Naive thymus-derived CD8-positive, alpha-beta T cell (primary cell): ENCODE data around the gene RCOR3. TPM values are rescaled to one million over a fixed set of nuclear protein-coding genes. Genes with fewer than 3 reads are reported as not detected.
"Not testable (repeated sequence)": the region's sequence is repeated elsewhere in the genome, so short reads cannot be mapped to it uniquely, and the experiment has no call there.

Source experiments
- ATAC-seq, 2 donors: fragments of 150-1000 bp; cut with Tn5 transposase in 1 of 2; sonication (Bioruptor Pico), chemical (Tn5 transposase) in 1 of 2; 1 replicate in 1 of 2; 2 replicates in 1 of 2; pipeline ENCODE4 v1.10.0; 2021; ENCODE audit warnings: mild to moderate bottlenecking in 2 of 2, moderate library complexity in 2 of 2
- POLR2A ChIA-PET: fragments of 350-600 bp; sonication (Branson Sonifier 250); formaldehyde crosslinking; loops from one replicate; lab custom pipeline; 2021; ENCODE audit warnings: antibody characterized with exemption; lab: Charles Lee
- DNase-seq, 10 donors: peaks; one replicate each; pipeline versions ENCODE4 v3.0.0 to v3.0.0-alpha.2; 2020 to 2022
- H3K27ac Mint-ChIP-seq, 10 donors: one replicate each; pipeline ENCODE4 v1.8.0; 2020 to 2022; ENCODE audit warnings: mild to moderate bottlenecking in 10 of 10, mixed read lengths in 10 of 10, moderate library complexity in 4 of 10, inconsistent platforms in 1 of 10
- H3K27me3 Mint-ChIP-seq, 5 donors: one replicate each; pipeline ENCODE4 v1.8.0; 2021 to 2022; ENCODE audit warnings: mixed read lengths in 5 of 5
- H3K36me3 Mint-ChIP-seq, 3 donors: one replicate each; pipeline ENCODE4 v1.8.0; 2020 to 2022; ENCODE audit warnings: mixed read lengths in 3 of 3, mild to moderate bottlenecking in 2 of 3, inconsistent platforms in 1 of 3
- H3K4me1 Mint-ChIP-seq, 4 donors: one replicate each; pipeline ENCODE4 v1.8.0; 2021 to 2022; ENCODE audit warnings: mixed read lengths in 4 of 4
- H3K4me3 Mint-ChIP-seq, 10 donors: one replicate each; pipeline ENCODE4 v1.8.0; 2020 to 2022; ENCODE audit warnings: mild to moderate bottlenecking in 10 of 10, mixed read lengths in 10 of 10, moderate library complexity in 6 of 10, inconsistent platforms in 1 of 10
- H3K9me3 Mint-ChIP-seq, 9 donors: one replicate each; pipeline ENCODE4 v1.8.0; 2020 to 2022; ENCODE audit warnings: mixed read lengths in 9 of 9, mild to moderate bottlenecking in 3 of 9, inconsistent platforms in 1 of 9, moderate library complexity in 1 of 9
- polyA plus RNA-seq, 3 donors: library from polyadenylated mRNA; unstranded; fragments of 300-500 nt; fragmentation: Illumina TruSeq; gene quantifications; one replicate each; pipeline ENCODE4 v1.2.3, GENCODE V29; 2021
- total RNA-seq, 8 experiments: library from RNA in 2 of 8; stranded (reverse) in 2 of 8; gene quantifications; one replicate each; pipeline ENCODE4 v1.2.3 and lab custom pipeline; 2021 to 2026

The RCOR3 gene
- 10 to 100 TPM; 84.8 to 88.6 TPM for total RNA-seq
- 10 to 100 TPM; 22.5 to 29.3 (median 24.7) TPM for polyA plus RNA-seq
- total RNA-seq (lab: John Stamatoyannopoulos, UW): 19.6 to 60.5 (median 48.2) reads per million in 6 experiments

- H3K27me3 Mint-ChIP-seq: no peaks in the 10 kb centered on the region
- POLR2A ChIA-PET: interaction anchor here (0.7 to 1.7 kb wide), 17 partner anchors 11 to 1027 kb away, joined by 3 to 14 read pairs (median 3); partner anchors contain the start of genes KCNH1 and PPP2R5A
- peaks cover 0 to 17% (median 3%) of the 10 kb centered on the region in 3 donors for H3K36me3 Mint-ChIP-seq
- ATAC-seq (peak; percentile 72 to 75), DNase-seq (peak; percentile 83 to 94 (median 87))
- peaks cover 9 to 27% (median 25%) of the 10 kb centered on the region in 4 donors for H3K4me1 Mint-ChIP-seq
- peak within 1 kb of the TSS; percentile 91 to 98 (median 96) for H3K27ac Mint-ChIP-seq
- H3K4me3 Mint-ChIP-seq: peak within 1 kb of the TSS; percentile 90 to 96 (median 94)
- no peaks in the 10 kb centered on the region for H3K9me3 Mint-ChIP-seq
These were observed at the start of gene RCOR3 for GRCh38 chr1:211258756-211259637. Gene RCOR3 (plus strand): TSS chr1:211259366. CDS start chr1:211259561, 195 bp downstream.

GRCh38 chr1:211210052-211210451 lies 49.1 kb upstream of the RCOR3 start:
- POLR2A ChIA-PET: no interaction called here
- peaks cover 0 to 13% (median 0%) of the 10 kb centered on the region in 9 donors for H3K9me3 Mint-ChIP-seq
- ATAC-seq: no peak
- peaks cover 0 to 9% (median 2%) of the 10 kb centered on the region in 3 donors for H3K36me3 Mint-ChIP-seq
- no peak overlapping the region for H3K27ac Mint-ChIP-seq
- H3K4me1 Mint-ChIP-seq: no peaks in the 10 kb centered on the region
- H3K4me3 Mint-ChIP-seq: no peak overlapping the region
- no peak for DNase-seq
- H3K27me3 Mint-ChIP-seq: peaks cover 0 to 8% (median 0%) of the 10 kb centered on the region in 5 donors

GRCh38 chr1:211210965-211211364 lies 48.2 kb upstream of the RCOR3 start:
- Mint-ChIP-seq H3K9me3 (peaks cover 0 to 8% (median 0%) of the 10 kb centered on the region in 9 donors), H3K4me1 (no peaks in the 10 kb centered on the region), H3K27ac (no peak overlapping the region), H3K36me3 (peaks cover 0 to 8% (median 0%) of the 10 kb centered on the region in 3 donors), H3K27me3 (peaks cover 0 to 3% (median 0%) of the 10 kb centered on the region in 5 donors), H3K4me3 (no peak overlapping the region)
- POLR2A ChIA-PET: no interaction called here
- no peak for ATAC-seq
- no peak for DNase-seq

- DNase-seq: no peak
- no peak for ATAC-seq
- H3K27me3 Mint-ChIP-seq: no peaks in the 10 kb centered on the region
- H3K4me3 Mint-ChIP-seq: no peak overlapping the region
- no peaks in the 10 kb centered on the region for H3K4me1 Mint-ChIP-seq
- POLR2A ChIA-PET: no interaction called here
- no peak overlapping the region for H3K27ac Mint-ChIP-seq
- H3K9me3 Mint-ChIP-seq: peaks cover 0 to 2% (median 0%) of the 10 kb centered on the region in 9 donors
- no peaks in the 10 kb centered on the region for H3K36me3 Mint-ChIP-seq
These were observed 45.5 kb upstream of the RCOR3 start for GRCh38 chr1:211213702-211214101.

GRCh38 chr1:211215577-211215976 lies 43.6 kb upstream of the RCOR3 start:
- no peak for ATAC-seq
- POLR2A ChIA-PET: interaction anchor here (1.3 kb wide), 1 partner anchor 43 kb away, joined by 3 read pairs; no protein-coding TSS in a partner anchor
- Mint-ChIP-seq H3K9me3 (peaks cover 0 to 2% (median 0%) of the 10 kb centered on the region in 9 donors), H3K27ac (no peak overlapping the region), H3K4me3 (no peak overlapping the region), H3K36me3 (no peaks in the 10 kb centered on the region), H3K4me1 (peaks cover 0 to 2% (median 0%) of the 10 kb centered on the region in 4 donors), H3K27me3 (peaks cover 0 to 4% (median 0%) of the 10 kb centered on the region in 5 donors)
- DNase-seq: no peak

- H3K27ac Mint-ChIP-seq: no peak overlapping the region
- peaks cover 0 to 7% (median 3%) of the 10 kb centered on the region in 5 donors for H3K27me3 Mint-ChIP-seq
- POLR2A ChIA-PET: no interaction called here
- no peaks in the 10 kb centered on the region for H3K36me3 Mint-ChIP-seq
- ATAC-seq: no peak
- peaks cover 0 to 2% (median 0%) of the 10 kb centered on the region in 9 donors for H3K9me3 Mint-ChIP-seq
- no peak for DNase-seq
- H3K4me1 Mint-ChIP-seq: peaks cover 0 to 2% (median 0%) of the 10 kb centered on the region in 4 donors
- no peak overlapping the region for H3K4me3 Mint-ChIP-seq
These were observed 41.8 kb upstream of the RCOR3 start for GRCh38 chr1:211217392-211217791.

- H3K27ac Mint-ChIP-seq, H3K4me3 Mint-ChIP-seq, DNase-seq, H3K4me1 Mint-ChIP-seq, H3K9me3 Mint-ChIP-seq, ATAC-seq, POLR2A ChIA-PET, H3K36me3 Mint-ChIP-seq: not testable (repeated sequence)
- H3K27me3 Mint-ChIP-seq: peaks cover 2 to 11% (median 8%) of the 10 kb centered on the region in 5 donors
These were observed 36.5 kb upstream of the RCOR3 start for GRCh38 chr1:211222469-211223234.

- H3K9me3 Mint-ChIP-seq, H3K36me3 Mint-ChIP-seq, H3K27me3 Mint-ChIP-seq: not testable (repeated sequence)
- peak overlapping the region; percentile 67 to 93 (median 86) for H3K27ac Mint-ChIP-seq
- H3K4me3 Mint-ChIP-seq: peak overlapping the region; percentile 56 to 78 (median 73)
- ATAC-seq: peak; percentile 88 to 96
- H3K4me1 Mint-ChIP-seq: peaks cover 17 to 30% (median 25%) of the 10 kb centered on the region in 4 donors
- peak; percentile 4 to 79 (median 64) for DNase-seq
- POLR2A ChIA-PET: interaction anchor here (1.1 to 1.3 kb wide), 2 partner anchors 30 to 32 kb away, joined by 3 to 14 read pairs; partner anchors contain the start of gene RCOR3
These were observed 30.4 kb upstream of the RCOR3 start for GRCh38 chr1:211228573-211229364.

GRCh38 chr1:211229365-211229759 lies 29.8 kb upstream of the RCOR3 start:
- Mint-ChIP-seq H3K27me3 (no peaks in the 10 kb centered on the region), H3K27ac (peak overlapping the region; percentile 67 to 93 (median 86)), H3K4me3 (peak overlapping the region; percentile 56 to 78 (median 73)), H3K36me3 (no peaks in the 10 kb centered on the region), H3K4me1 (peaks cover 17 to 30% (median 25%) of the 10 kb centered on the region in 4 donors), H3K9me3 (no peaks in the 10 kb centered on the region)
- no peak for DNase-seq
- ATAC-seq: peak; percentile 65 to 76
- POLR2A ChIA-PET: interaction anchor here (1.1 to 1.3 kb wide), 2 partner anchors 29 to 31 kb away, joined by 3 to 14 read pairs; partner anchors contain the start of gene RCOR3

- ATAC-seq: no peak
- Mint-ChIP-seq H3K4me1 (peaks cover 17 to 30% (median 25%) of the 10 kb centered on the region in 4 donors), H3K9me3 (no peaks in the 10 kb centered on the region), H3K27me3 (no peaks in the 10 kb centered on the region), H3K27ac (no peak overlapping the region), H3K4me3 (no peak overlapping the region), H3K36me3 (no peaks in the 10 kb centered on the region)
- DNase-seq: no peak
- POLR2A ChIA-PET: no interaction called here
These were observed 27.3 kb upstream of the RCOR3 start for GRCh38 chr1:211231873-211232272.

GRCh38 chr1:211236633-211237320 lies 22.4 kb upstream of the RCOR3 start:
- Mint-ChIP-seq H3K4me3 (no peak overlapping the region), H3K9me3 (peaks cover 0 to 4% (median 0%) of the 10 kb centered on the region in 9 donors), H3K27ac (no peak overlapping the region), H3K27me3 (no peaks in the 10 kb centered on the region), H3K36me3 (peaks cover 0 to 5% (median 0%) of the 10 kb centered on the region in 3 donors), H3K4me1 (no peaks in the 10 kb centered on the region)
- no peak for DNase-seq
- no peak for ATAC-seq
- POLR2A ChIA-PET: interaction anchor here (0.9 kb wide), 1 partner anchor 22 kb away, joined by 3 read pairs; no protein-coding TSS in a partner anchor
